Neural crest cell (in vitro differentiated cells): Measurements from ENCODE around the gene TEX19. TPM values are rescaled to one million over a fixed set of nuclear protein-coding genes. Genes with fewer than 3 reads are reported as not detected.

Source experiments
- DNase-seq: peaks from one replicate; pipeline ENCODE4 v3.0.0; 2021; ENCODE audit warnings: low read depth, mixed read lengths, low spot score
- H3K27ac Mint-ChIP-seq: one replicate; pipeline ENCODE4 v1.8.0; 2021; ENCODE audit warnings: mild to moderate bottlenecking, mixed read lengths; ENCODE audit not compliant: unreplicated experiment
- H3K27me3 Mint-ChIP-seq: 2 replicates; pipeline ENCODE4 v1.8.0; 2021; ENCODE audit warnings: low read depth, mild to moderate bottlenecking, mixed read lengths
- H3K36me3 Mint-ChIP-seq: 2 replicates; pipeline ENCODE4 v1.8.0; 2021; ENCODE audit warnings: low read depth, mild to moderate bottlenecking, mixed read lengths
- H3K4me1 Mint-ChIP-seq: 2 replicates; pipeline ENCODE4 v1.8.0; 2021; ENCODE audit warnings: mixed read lengths
- H3K4me3 Mint-ChIP-seq: one replicate; pipeline ENCODE4 v1.8.0; 2021; ENCODE audit warnings: mild to moderate bottlenecking, mixed read lengths
- H3K9me3 Mint-ChIP-seq: 2 replicates; pipeline ENCODE4 v1.8.0; 2021; ENCODE audit warnings: mixed read lengths
- CTCF ChIP-seq: fragments of 200-600 bp; sonication (generic); conservative IDR thresholded peaks from 2 replicates; pipeline ENCODE4 v1.5.0; 2021; ENCODE audit warnings: antibody characterized with exemption, mild to moderate bottlenecking
- total RNA-seq: library from RNA; stranded (reverse); gene quantifications from 2 replicates; pipeline ENCODE4 v1.2.1, GENCODE V29; 2021

The TEX19 gene
- total RNA-seq, 1 donor from 2014 or later, result 0.23 TPM

GRCh38 chr17:82390860-82391435 is 31.9 kb downstream of the TEX19 start:
- no peak for TF ChIP-seq CTCF
- DNase-seq, result no peak
- H3K27ac Mint-ChIP-seq, result no peak overlapping the region
- no peak overlapping the region for H3K4me3 Mint-ChIP-seq
- no peaks in the 10 kb centered on the region for H3K4me1 Mint-ChIP-seq
- no peaks in the 10 kb centered on the region for H3K9me3 Mint-ChIP-seq
- H3K36me3 Mint-ChIP-seq, result no peaks in the 10 kb centered on the region
- H3K27me3 Mint-ChIP-seq, result peaks cover 2% of the 10 kb centered on the region

DNA sequence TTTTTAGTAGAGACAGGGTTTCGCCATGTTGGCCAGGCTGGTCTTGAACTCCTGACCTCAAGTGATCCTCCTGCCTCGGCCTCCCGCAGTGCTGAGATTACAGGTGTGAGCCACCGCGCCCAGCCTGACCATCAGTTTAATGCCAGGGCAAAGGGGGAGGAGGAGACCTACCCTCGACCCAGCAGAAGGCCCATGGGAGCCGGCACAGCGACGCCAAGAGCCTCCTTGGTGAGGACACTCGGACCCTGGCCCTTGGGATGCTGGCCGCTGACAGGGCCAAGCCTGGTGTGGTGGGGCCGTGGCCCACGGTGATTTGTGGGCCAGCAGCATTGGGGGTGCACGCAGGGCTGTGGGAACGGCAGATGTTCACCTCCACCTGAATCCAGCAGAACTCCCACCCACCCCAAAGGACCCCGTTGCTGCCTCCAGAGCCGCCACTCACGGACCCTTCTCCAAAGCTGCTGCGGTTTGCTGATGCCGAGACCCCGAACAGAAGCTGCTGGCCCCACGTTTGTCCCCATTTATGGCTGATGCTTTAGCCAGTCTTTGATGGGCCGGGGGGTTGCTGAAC is 32.5 kb downstream of the TEX19 start:
- TF ChIP-seq CTCF, result no peak
- Mint-ChIP-seq H3K27me3 (peaks cover 2% of the 10 kb centered on the region), H3K9me3 (no peaks in the 10 kb centered on the region), H3K4me1 (no peaks in the 10 kb centered on the region), H3K27ac (no peak overlapping the region), H3K4me3 (no peak overlapping the region), H3K36me3 (no peaks in the 10 kb centered on the region)
- DNase-seq, result no peak

DNA sequence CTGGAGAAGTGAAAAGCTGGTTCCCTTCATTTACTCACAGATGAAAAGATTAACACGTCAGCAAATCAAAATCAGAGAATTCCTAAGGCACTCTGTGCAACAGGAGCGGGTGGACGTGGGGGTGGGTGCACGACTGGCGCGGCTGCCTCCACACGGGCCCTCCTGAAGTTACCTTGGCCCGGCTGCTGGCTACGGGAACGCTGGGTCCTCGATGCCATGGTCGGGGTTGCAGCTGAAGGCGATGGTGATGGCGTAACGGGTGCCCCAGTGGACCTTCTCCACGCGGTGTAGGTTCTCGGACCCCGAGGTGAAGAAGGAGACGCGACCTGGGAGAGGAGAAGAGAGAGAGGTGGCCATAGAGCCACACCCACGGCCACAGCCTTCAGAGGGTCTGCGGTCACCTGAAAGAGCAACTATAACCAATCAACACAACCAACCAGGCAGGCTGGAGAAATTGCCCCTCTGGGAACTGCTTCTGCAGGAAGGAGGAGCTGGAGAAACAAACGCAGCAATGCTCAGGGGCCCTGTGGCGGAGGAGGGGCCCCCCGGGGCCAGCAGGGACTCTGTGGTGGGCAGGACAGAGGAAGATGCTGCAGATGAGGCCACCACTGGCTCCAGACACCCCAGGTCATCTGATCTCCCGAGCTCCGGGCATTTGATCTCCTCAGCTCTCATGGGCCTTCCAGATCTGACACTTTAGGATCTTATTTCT is 33.3 kb downstream of the TEX19 start:
- no peak for TF ChIP-seq CTCF
- Mint-ChIP-seq H3K4me1 (no peaks in the 10 kb centered on the region), H3K36me3 (no peaks in the 10 kb centered on the region), H3K27me3 (peaks cover 2% of the 10 kb centered on the region), H3K9me3 (no peaks in the 10 kb centered on the region), H3K4me3 (no peak overlapping the region), H3K27ac (peak overlapping the region; percentile 37)
- DNase-seq, result no peak

- no peaks in the 10 kb centered on the region for H3K4me1 Mint-ChIP-seq
- no peaks in the 10 kb centered on the region for H3K36me3 Mint-ChIP-seq
- H3K27ac Mint-ChIP-seq, result peak overlapping the region; percentile 37
- no peaks in the 10 kb centered on the region for H3K9me3 Mint-ChIP-seq
- no peak for DNase-seq
- no peak for TF ChIP-seq CTCF
- H3K27me3 Mint-ChIP-seq, result no peaks in the 10 kb centered on the region
- H3K4me3 Mint-ChIP-seq, result no peak overlapping the region
Observed at GRCh38 chr17:82392941-82393340, 33.9 kb downstream of the TEX19 start.

DNA sequence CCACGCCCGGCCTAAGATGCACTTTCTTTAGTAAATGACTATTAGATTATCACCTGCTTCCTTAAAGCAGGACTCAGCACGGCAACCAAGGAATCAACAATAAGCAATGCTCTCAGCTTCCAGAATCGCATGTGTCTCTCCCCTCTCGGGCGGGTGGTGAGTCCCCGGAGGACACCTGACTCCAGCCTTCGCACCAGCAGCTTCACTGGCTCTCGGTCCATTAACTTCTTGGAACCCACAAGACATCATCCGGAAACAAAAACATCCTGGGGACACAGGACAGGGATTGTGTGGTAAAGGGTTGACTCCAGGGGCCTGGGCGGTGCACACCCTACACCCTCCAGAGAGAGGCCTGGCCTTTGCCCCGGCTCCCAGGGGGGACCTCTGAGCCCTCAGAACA is 35.2 kb downstream of the TEX19 start:
- H3K9me3 Mint-ChIP-seq, result no peaks in the 10 kb centered on the region
- H3K4me3 Mint-ChIP-seq, result no peak overlapping the region
- no peak overlapping the region for H3K27ac Mint-ChIP-seq
- TF ChIP-seq CTCF, result no peak
- no peaks in the 10 kb centered on the region for H3K36me3 Mint-ChIP-seq
- H3K4me1 Mint-ChIP-seq, result no peaks in the 10 kb centered on the region
- no peaks in the 10 kb centered on the region for H3K27me3 Mint-ChIP-seq
- DNase-seq, result no peak
